ENCODE data around the gene TRDMT1. TPM values are rescaled to one million over a fixed set of nuclear protein-coding genes. Genes with fewer than 3 reads are reported as not detected.

Gene TRDMT1
- total RNA-seq, 1 experiment from 2014 or later: 10.3 TPM

GRCh38 chr10:17240096-17240495 is 38.6 kb upstream of the TRDMT1 start:
- Mint-ChIP-seq H3K4me3 (ENCODE audit: low read depth, unreplicated experiment) (no peak overlapping the region), H3K9me3 (ENCODE audit: low read depth, unreplicated experiment) (no peaks in the 10 kb centered on the region), H3K4me1 (ENCODE audit: low read depth, unreplicated experiment) (no peaks in the 10 kb centered on the region), H3K27me3 (ENCODE audit: unreplicated experiment) (no peaks in the 10 kb centered on the region), H3K27ac (ENCODE audit: unreplicated experiment) (no peak overlapping the region), H3K36me3 (ENCODE audit: insufficient read depth, unreplicated experiment) (peaks cover 22% of the 10 kb centered on the region)
- CTCF ChIA-PET: no interaction called here
- DNase-seq: no peak
- intact Hi-C loops (cut with micrococcal nuclease; ENCODE audit: unreplicated experiment): no loop called here
- BruUV-seq (replicated peaks): no TSS peak
- TF ChIP-seq, protein P1, sequence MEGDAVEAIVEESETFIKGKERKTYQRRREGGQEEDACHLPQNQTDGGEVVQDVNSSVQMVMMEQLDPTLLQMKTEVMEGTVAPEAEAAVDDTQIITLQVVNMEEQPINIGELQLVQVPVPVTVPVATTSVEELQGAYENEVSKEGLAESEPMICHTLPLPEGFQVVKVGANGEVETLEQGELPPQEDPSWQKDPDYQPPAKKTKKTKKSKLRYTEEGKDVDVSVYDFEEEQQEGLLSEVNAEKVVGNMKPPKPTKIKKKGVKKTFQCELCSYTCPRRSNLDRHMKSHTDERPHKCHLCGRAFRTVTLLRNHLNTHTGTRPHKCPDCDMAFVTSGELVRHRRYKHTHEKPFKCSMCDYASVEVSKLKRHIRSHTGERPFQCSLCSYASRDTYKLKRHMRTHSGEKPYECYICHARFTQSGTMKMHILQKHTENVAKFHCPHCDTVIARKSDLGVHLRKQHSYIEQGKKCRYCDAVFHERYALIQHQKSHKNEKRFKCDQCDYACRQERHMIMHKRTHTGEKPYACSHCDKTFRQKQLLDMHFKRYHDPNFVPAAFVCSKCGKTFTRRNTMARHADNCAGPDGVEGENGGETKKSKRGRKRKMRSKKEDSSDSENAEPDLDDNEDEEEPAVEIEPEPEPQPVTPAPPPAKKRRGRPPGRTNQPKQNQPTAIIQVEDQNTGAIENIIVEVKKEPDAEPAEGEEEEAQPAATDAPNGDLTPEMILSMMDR (IDR thresholded peaks at IDR 0.05; ENCODE audit: unreplicated experiment): no peak

- peaks cover 28% of the 10 kb centered on the region for H3K36me3 Mint-ChIP-seq (ENCODE audit: insufficient read depth, unreplicated experiment)
- H3K27me3 Mint-ChIP-seq (ENCODE audit: unreplicated experiment): no peaks in the 10 kb centered on the region
- no peak for DNase-seq
- no peaks in the 10 kb centered on the region for H3K4me1 Mint-ChIP-seq (ENCODE audit: low read depth, unreplicated experiment)
- BruUV-seq (replicated peaks): no TSS peak
- H3K4me3 Mint-ChIP-seq (ENCODE audit: low read depth, unreplicated experiment): no peak overlapping the region
- intact Hi-C loops (cut with micrococcal nuclease; ENCODE audit: unreplicated experiment): no loop called here
- TF ChIP-seq, protein P1 (IDR thresholded peaks at IDR 0.05; ENCODE audit: unreplicated experiment): no peak
- CTCF ChIA-PET: no interaction called here
- no peak overlapping the region for H3K27ac Mint-ChIP-seq (ENCODE audit: unreplicated experiment)
- H3K9me3 Mint-ChIP-seq (ENCODE audit: low read depth, unreplicated experiment): no peaks in the 10 kb centered on the region
Observed at GRCh38 chr10:17239345-17240085, 38.0 kb upstream of the TRDMT1 start.

- DNase-seq: no peak
- no peaks in the 10 kb centered on the region for H3K9me3 Mint-ChIP-seq (ENCODE audit: low read depth, unreplicated experiment)
- H3K36me3 Mint-ChIP-seq (ENCODE audit: insufficient read depth, unreplicated experiment): peaks cover 35% of the 10 kb centered on the region
- H3K27ac Mint-ChIP-seq (ENCODE audit: unreplicated experiment): no peak overlapping the region
- no peaks in the 10 kb centered on the region for H3K27me3 Mint-ChIP-seq (ENCODE audit: unreplicated experiment)
- no peaks in the 10 kb centered on the region for H3K4me1 Mint-ChIP-seq (ENCODE audit: low read depth, unreplicated experiment)
- no peak overlapping the region for H3K4me3 Mint-ChIP-seq (ENCODE audit: low read depth, unreplicated experiment)
- intact Hi-C loops (cut with micrococcal nuclease; ENCODE audit: unreplicated experiment): no loop called here
- CTCF ChIA-PET: no interaction called here
- no TSS peak for BruUV-seq (replicated peaks)
- TF ChIP-seq, protein P1 (IDR thresholded peaks at IDR 0.05; ENCODE audit: unreplicated experiment): no peak
Observed at GRCh38 chr10:17238445-17239291, 37.2 kb upstream of the TRDMT1 start.

DNA sequence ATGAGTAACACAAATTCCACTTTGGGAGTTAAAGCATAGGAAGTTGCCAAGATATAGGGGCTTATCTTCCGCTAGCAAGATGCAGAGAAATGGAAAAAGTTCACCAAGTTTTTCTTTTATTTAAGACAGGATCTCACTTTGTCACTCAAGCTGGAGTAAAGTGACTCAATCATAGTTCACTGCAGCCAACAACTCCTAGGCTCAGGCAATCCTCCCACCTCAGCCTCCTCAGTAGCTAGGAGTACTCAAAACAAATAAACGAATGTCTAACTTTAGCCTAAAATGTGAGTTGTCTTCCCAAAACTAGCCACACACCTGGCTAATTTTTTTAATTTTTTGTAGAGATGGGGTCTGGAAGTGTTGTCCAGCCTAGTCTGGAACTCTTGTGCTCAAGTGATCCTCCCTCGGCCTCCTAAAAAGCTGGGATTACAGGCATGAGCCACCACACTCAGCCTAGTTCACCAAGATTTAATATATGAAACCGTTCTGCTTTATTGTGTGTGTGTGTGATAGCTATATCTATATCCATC is 36.5 kb upstream of the TRDMT1 start:
- intact Hi-C loops (cut with micrococcal nuclease; ENCODE audit: unreplicated experiment): no loop called here
- DNase-seq: no peak
- Mint-ChIP-seq H3K27ac (ENCODE audit: unreplicated experiment) (no peak overlapping the region), H3K36me3 (ENCODE audit: insufficient read depth, unreplicated experiment) (peaks cover 42% of the 10 kb centered on the region), H3K4me3 (ENCODE audit: low read depth, unreplicated experiment) (no peak overlapping the region), H3K27me3 (ENCODE audit: unreplicated experiment) (no peaks in the 10 kb centered on the region), H3K4me1 (ENCODE audit: low read depth, unreplicated experiment) (no peaks in the 10 kb centered on the region), H3K9me3 (ENCODE audit: low read depth, unreplicated experiment) (no peaks in the 10 kb centered on the region)
- TF ChIP-seq, protein P1 (IDR thresholded peaks at IDR 0.05; ENCODE audit: unreplicated experiment): no peak
- CTCF ChIA-PET: no interaction called here
- BruUV-seq (replicated peaks): no TSS peak
